H1 (cell line): ENCODE data around the gene STEAP2. TPM values are rescaled to one million over a fixed set of nuclear protein-coding genes. Genes with fewer than 3 reads are reported as not detected.

Experiments used
- CHD7 ChIP-seq: fragments of 300-600 bp; sonication (generic); IDR thresholded peaks from 2 replicates; pipeline ENCODE4 v1.7.1; 2012; ENCODE audit warnings: low read length, moderate library complexity, mild to moderate bottlenecking, inconsistent platforms; ENCODE audit not compliant: insufficient replicate concordance
- polyA plus RNA-seq, 7 experiments: library from polyadenylated mRNA; depleted of rRNA in 3 of 7; stranded (reverse) in 5 of 7; unstranded in 2 of 7; fragments of >200 nt in 5 of 7; fragments of 200-250 nt in 2 of 7; gene quantifications; 1 replicate in 5 of 7; 2 replicates in 1 of 7; 4 replicates in 1 of 7; pipeline versions ENCODE4 v1.2.1 to v1.2.3, GENCODE V29; 2011 to 2013; ENCODE audit warnings: missing spikeins in 2 of 7, mixed read lengths in 2 of 7
- total RNA-seq: library from RNA; stranded (reverse); fragmentation: NEBNext Ultra II Directional; extraction: Animal tissue kit (Norgen Biotek cat#: 25700); gene quantifications from 2 replicates; pipeline ENCODE4 v1.2.1, GENCODE V29; 2021

The STEAP2 gene
- total and polyA plus RNA-seq, 2 of the 8 experiments (the other 6 are each of a cell fraction or from before 2014, with no cell fraction given): 13.4 to 18.4 TPM

GRCh38 chr7:90267263-90267858 is 55.8 kb downstream of the STEAP2 start (continued):
- TF ChIP-seq CHD7: no peak
